CD14-positive monocyte (primary cell): ENCODE measurements around the gene TMEM147. TPM values are rescaled to one million over a fixed set of nuclear protein-coding genes. Genes with fewer than 3 reads are reported as not detected.
A peak's percentile ranks its signal among the peaks of the same experiment; 100 is the strongest.

Experiments
- DNase-seq, 3 donors: peaks; one replicate each; pipeline ENCODE4 v3.0.0-alpha.2; 2011 to 2022
- H2AFZ ChIP-seq: 2 replicates; pipeline ENCODE4 v1.6.0; 2012; ENCODE audit warnings: mild to moderate bottlenecking, low read depth, low read length, inconsistent platforms; ENCODE audit not compliant: insufficient read depth, poor library complexity, severe bottlenecking
- H3K27ac ChIP-seq, 2 donors: 1 replicate in 1 of 2; 2 replicates in 1 of 2; pipeline ENCODE4 v1.5.1; 2012 to 2013; ENCODE audit warnings: low read length in 2 of 2, control low read depth in 1 of 2, inconsistent platforms in 1 of 2, low read depth in 1 of 2, mild to moderate bottlenecking in 1 of 2
- H3K27me3 ChIP-seq, 2 donors: one replicate each; pipeline versions ENCODE4 v1.6.0 to v1.6.1; 2011 to 2013; ENCODE audit warnings: low read length in 2 of 2; ENCODE audit not compliant: control insufficient read depth in 2 of 2, insufficient read depth in 2 of 2
- H3K36me3 ChIP-seq, 2 donors: replicated peaks in 1 of 2; 1 replicate in 1 of 2; 2 replicates in 1 of 2; pipeline versions ENCODE4 v1.5.1 to v1.6.1; 2012 to 2013; ENCODE audit warnings: low read length in 2 of 2, control low read depth in 1 of 2, inconsistent platforms in 1 of 2, mild to moderate bottlenecking in 1 of 2; ENCODE audit not compliant: insufficient read depth in 2 of 2, control insufficient read depth in 1 of 2
- H3K4me1 ChIP-seq, 2 donors: 1 replicate in 1 of 2; 2 replicates in 1 of 2; pipeline versions ENCODE4 v1.5.1 to v1.6.1; 2012 to 2013; ENCODE audit warnings: low read length in 2 of 2, control low read depth in 1 of 2, inconsistent platforms in 1 of 2, mild to moderate bottlenecking in 1 of 2, moderate library complexity in 1 of 2; ENCODE audit not compliant: insufficient read depth in 2 of 2, control insufficient read depth in 1 of 2
- H3K4me2 ChIP-seq: replicated peaks from 2 replicates; pipeline ENCODE3; 2012; ENCODE audit warnings: low read length, moderate library complexity, mild to moderate bottlenecking; ENCODE audit not compliant: poor library complexity, severe bottlenecking; ENCODE audit errors: extremely low read depth
- H3K4me3 ChIP-seq, 3 experiments: fragments of 200-600 bp in 1 of 3; sonication (generic) in 1 of 3; replicated peaks in 1 of 3; 1 replicate in 2 of 3; 2 replicates in 1 of 3; pipeline ENCODE4 v1.5.1; 2011 to 2013; ENCODE audit warnings: low read length in 3 of 3, mild to moderate bottlenecking in 3 of 3, control low read depth in 2 of 3, low read depth in 2 of 3, inconsistent platforms in 1 of 3, moderate library complexity in 1 of 3
- H3K79me2 ChIP-seq: 2 replicates; pipeline ENCODE4 v1.6.0; 2012; ENCODE audit warnings: mild to moderate bottlenecking, control low read depth, inconsistent platforms, low read length, moderate library complexity; ENCODE audit not compliant: insufficient read depth
- H3K9ac ChIP-seq: 2 replicates; pipeline ENCODE4 v1.6.0; 2017; ENCODE audit warnings: low read length, mild to moderate bottlenecking; ENCODE audit not compliant: insufficient read depth, poor library complexity, severe bottlenecking
- H3K9me3 ChIP-seq, 2 donors: replicated peaks in 1 of 2; 1 replicate in 1 of 2; 2 replicates in 1 of 2; pipeline versions ENCODE4 v1.5.1 to v1.6.1; 2012 to 2013; ENCODE audit warnings: low read length in 2 of 2, control low read depth in 1 of 2; ENCODE audit not compliant: control insufficient read depth in 1 of 2, insufficient read depth in 1 of 2
- H4K20me1 ChIP-seq: 2 replicates; pipeline ENCODE4 v1.6.0; 2012; ENCODE audit warnings: mild to moderate bottlenecking, low read length, control low read depth, moderate library complexity; ENCODE audit not compliant: insufficient read depth
- H3K27ac Mint-ChIP-seq, 7 donors: one replicate each; pipeline ENCODE4 v1.8.0; 2020; ENCODE audit warnings: mild to moderate bottlenecking in 7 of 7, mixed read lengths in 7 of 7, moderate library complexity in 6 of 7, inconsistent platforms in 2 of 7
- H3K27me3 Mint-ChIP-seq, 3 donors: one replicate each; pipeline ENCODE4 v1.8.0; 2021 to 2022; ENCODE audit warnings: low read depth in 3 of 3, mild to moderate bottlenecking in 3 of 3, mixed read lengths in 3 of 3, moderate library complexity in 3 of 3, inconsistent platforms in 1 of 3
- H3K36me3 Mint-ChIP-seq, 2 donors: one replicate each; pipeline ENCODE4 v1.8.0; 2020; ENCODE audit warnings: mixed read lengths in 2 of 2, inconsistent platforms in 1 of 2, mild to moderate bottlenecking in 1 of 2
- H3K4me1 Mint-ChIP-seq: one replicate; pipeline ENCODE4 v1.8.0; 2020; ENCODE audit warnings: mild to moderate bottlenecking, mixed read lengths
- H3K4me3 Mint-ChIP-seq, 2 donors: one replicate each; pipeline ENCODE4 v1.8.0; 2020; ENCODE audit warnings: mild to moderate bottlenecking in 2 of 2, mixed read lengths in 2 of 2, moderate library complexity in 1 of 2
- H3K9me3 Mint-ChIP-seq, 7 donors: one replicate each; pipeline ENCODE4 v1.8.0; 2020 to 2022; ENCODE audit warnings: mixed read lengths in 7 of 7, mild to moderate bottlenecking in 6 of 7, moderate library complexity in 6 of 7, inconsistent platforms in 2 of 7
- WGBS: methylation state at CpG from one replicate; pipeline ENCODE4 v1.1.5; 2013; ENCODE audit warnings: missing lambda C conversion rate; ENCODE audit not compliant: insufficient coverage; 5-methylcytosine and 5-hydroxymethylcytosine counted together
- intact Hi-C, 2 donors: fragments of 100-400 bp; cut with micrococcal nuclease; formaldehyde crosslinking; loops; one replicate each; pipeline versions ENCODE4 v1.15.0 to v1.15.1; 2023
- polyA plus RNA-seq, 3 donors: library from polyadenylated mRNA; depleted of rRNA in 1 of 3; unstranded in 2 of 3; stranded (reverse) in 1 of 3; fragments of 300-500 nt in 2 of 3; fragments of >200 nt in 1 of 3; fragmentation: Illumina TruSeq in 2 of 3; gene quantifications; 1 replicate in 2 of 3; 2 replicates in 1 of 3; pipeline ENCODE4 v1.2.3, GENCODE V29; 2012 to 2021
- TF ChIP-seq, protein P1 (sequence below): fragments of 200-600 bp; IDR thresholded peaks from one replicate; pipeline ENCODE4 v1.8.0; 2022; ENCODE audit warnings: antibody characterized with exemption, mild to moderate bottlenecking

The TMEM147 gene
- polyA plus RNA-seq, 3 donors, result 75.5 to 165 (median 165) TPM

DNA sequence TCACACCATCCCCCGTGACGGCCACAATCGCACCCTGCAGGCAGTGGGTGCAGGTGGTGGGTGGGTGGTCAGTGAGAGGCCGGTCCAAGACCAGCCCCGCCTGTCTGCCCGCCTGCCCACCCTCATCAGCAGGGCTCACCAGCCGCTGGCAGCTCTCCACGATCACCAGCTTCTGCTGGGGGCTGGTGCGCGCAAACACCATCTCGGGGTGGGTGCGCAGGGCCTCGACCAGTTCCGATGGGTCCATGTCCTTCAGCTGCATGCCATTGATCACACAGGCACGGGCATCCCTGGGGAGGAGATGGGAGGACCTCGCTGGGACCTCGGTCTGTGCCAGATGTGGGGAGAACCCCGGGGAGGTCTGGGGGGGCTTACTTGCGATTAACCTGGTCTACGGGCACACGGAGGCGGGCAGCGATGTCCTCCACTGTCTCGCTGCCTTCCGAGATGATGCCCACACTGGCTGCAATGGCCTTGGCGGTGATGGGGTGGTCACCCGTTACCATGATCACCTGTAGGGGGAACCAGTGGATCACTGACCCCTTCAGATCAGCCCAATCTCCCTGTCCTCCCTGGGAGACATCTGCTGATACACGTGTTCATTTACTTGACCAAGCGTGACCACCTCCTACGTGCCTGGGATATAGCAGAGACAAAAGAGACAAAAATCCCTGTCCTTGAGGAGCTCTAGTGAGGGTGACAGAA, 10.0 kb downstream of the TMEM147 start:
- Histone ChIP-seq H3K4me1 (peaks cover 11 to 14% of the 10 kb centered on the region in 2 donors), H3K79me2 (no peaks in the 10 kb centered on the region), H3K36me3 (no peaks in the 10 kb centered on the region), H4K20me1 (no peaks in the 10 kb centered on the region), H3K4me3 (no peak overlapping the region), H3K4me2 (no peak overlapping the region), H3K9me3 (peaks cover 0 to 5% of the 10 kb centered on the region in 2 donors), H3K27ac (no peak overlapping the region), H3K9ac (no peak overlapping the region), H3K27me3 (peaks cover 0 to 23% of the 10 kb centered on the region in 2 donors), H2AFZ (no peak overlapping the region)
- TF ChIP-seq, protein P1, sequence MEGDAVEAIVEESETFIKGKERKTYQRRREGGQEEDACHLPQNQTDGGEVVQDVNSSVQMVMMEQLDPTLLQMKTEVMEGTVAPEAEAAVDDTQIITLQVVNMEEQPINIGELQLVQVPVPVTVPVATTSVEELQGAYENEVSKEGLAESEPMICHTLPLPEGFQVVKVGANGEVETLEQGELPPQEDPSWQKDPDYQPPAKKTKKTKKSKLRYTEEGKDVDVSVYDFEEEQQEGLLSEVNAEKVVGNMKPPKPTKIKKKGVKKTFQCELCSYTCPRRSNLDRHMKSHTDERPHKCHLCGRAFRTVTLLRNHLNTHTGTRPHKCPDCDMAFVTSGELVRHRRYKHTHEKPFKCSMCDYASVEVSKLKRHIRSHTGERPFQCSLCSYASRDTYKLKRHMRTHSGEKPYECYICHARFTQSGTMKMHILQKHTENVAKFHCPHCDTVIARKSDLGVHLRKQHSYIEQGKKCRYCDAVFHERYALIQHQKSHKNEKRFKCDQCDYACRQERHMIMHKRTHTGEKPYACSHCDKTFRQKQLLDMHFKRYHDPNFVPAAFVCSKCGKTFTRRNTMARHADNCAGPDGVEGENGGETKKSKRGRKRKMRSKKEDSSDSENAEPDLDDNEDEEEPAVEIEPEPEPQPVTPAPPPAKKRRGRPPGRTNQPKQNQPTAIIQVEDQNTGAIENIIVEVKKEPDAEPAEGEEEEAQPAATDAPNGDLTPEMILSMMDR, result no peak
- DNase-seq, result peak in 1 of 3 donors; percentile 5
- H3K9me3 Mint-ChIP-seq, result peaks cover 0 to 13% (median 2%) of the 10 kb centered on the region in 7 donors
- H3K27me3 Mint-ChIP-seq, result peaks cover 31 to 44% (median 35%) of the 10 kb centered on the region in 3 donors
- WGBS, result 80% methylated on average over 23 of the region's 30 CpGs
- H3K27ac Mint-ChIP-seq, result no peak overlapping the region
- no peak overlapping the region for H3K4me3 Mint-ChIP-seq
- H3K36me3 Mint-ChIP-seq, result peaks cover 6 to 7% of the 10 kb centered on the region in 2 donors
- intact Hi-C loops, result no loop called here
- H3K4me1 Mint-ChIP-seq, result peaks cover 10% of the 10 kb centered on the region

DNA sequence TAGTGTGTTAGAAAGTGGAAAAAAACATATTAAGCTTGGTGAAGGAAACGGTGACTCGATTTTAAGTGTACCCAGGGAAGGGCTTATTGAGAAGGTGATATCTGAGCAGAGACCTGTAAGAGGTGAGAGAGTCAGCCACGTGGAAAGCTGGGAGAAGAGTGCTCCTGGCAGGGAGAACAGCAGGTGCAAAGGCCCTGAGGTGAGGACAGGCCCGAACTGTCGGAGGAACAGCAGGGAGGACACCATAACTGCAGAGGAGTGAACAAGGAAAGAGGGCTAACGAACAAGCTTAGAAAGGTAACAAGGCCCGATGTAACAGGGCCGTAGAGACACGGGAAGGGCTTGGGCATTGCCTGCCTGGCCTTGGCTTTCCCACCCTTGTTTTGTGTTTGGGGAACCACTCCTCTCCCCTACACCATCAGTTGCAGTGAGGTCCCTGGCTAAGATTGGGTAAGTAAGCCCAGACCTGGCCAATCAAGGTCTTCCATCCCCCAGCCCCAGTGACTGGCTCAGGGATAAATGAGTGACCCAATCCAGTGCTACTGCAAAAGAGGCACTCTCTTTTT, 10.7 kb downstream of the TMEM147 start:
- Mint-ChIP-seq H3K4me1 (peaks cover 10% of the 10 kb centered on the region), H3K27ac (no peak overlapping the region), H3K4me3 (peak overlapping the region; percentile 40 to 43), H3K36me3 (peaks cover 0 to 2% of the 10 kb centered on the region in 2 donors), H3K27me3 (peaks cover 35 to 44% (median 36%) of the 10 kb centered on the region in 3 donors), H3K9me3 (peaks cover 0 to 13% (median 2%) of the 10 kb centered on the region in 7 donors)
- intact Hi-C loops, result no loop called here
- no peaks in the 10 kb centered on the region for H3K36me3 ChIP-seq
- no peaks in the 10 kb centered on the region for H3K79me2 ChIP-seq
- H3K4me2 ChIP-seq, result no peak overlapping the region
- H3K4me3 ChIP-seq, result no peak overlapping the region
- TF ChIP-seq, protein P1, result no peak
- H4K20me1 ChIP-seq, result no peaks in the 10 kb centered on the region
- 87% methylated on average over 6 of the region's 9 CpGs for WGBS
- peaks cover 0 to 5% of the 10 kb centered on the region in 2 donors for H3K9me3 ChIP-seq
- peaks cover 0 to 23% of the 10 kb centered on the region in 2 donors for H3K27me3 ChIP-seq
- no peak overlapping the region for H3K27ac ChIP-seq
- peak in 1 of 3 donors; percentile 1 for DNase-seq
- H3K9ac ChIP-seq, result no peak overlapping the region
- peaks cover 11 to 14% of the 10 kb centered on the region in 2 donors for H3K4me1 ChIP-seq
- H2AFZ ChIP-seq, result no peak overlapping the region
